ENCODE measurements around the gene CCDC8. TPM values are rescaled to one million over a fixed set of nuclear protein-coding genes. Genes with fewer than 3 reads are reported as not detected.

Gene CCDC8, protein sequence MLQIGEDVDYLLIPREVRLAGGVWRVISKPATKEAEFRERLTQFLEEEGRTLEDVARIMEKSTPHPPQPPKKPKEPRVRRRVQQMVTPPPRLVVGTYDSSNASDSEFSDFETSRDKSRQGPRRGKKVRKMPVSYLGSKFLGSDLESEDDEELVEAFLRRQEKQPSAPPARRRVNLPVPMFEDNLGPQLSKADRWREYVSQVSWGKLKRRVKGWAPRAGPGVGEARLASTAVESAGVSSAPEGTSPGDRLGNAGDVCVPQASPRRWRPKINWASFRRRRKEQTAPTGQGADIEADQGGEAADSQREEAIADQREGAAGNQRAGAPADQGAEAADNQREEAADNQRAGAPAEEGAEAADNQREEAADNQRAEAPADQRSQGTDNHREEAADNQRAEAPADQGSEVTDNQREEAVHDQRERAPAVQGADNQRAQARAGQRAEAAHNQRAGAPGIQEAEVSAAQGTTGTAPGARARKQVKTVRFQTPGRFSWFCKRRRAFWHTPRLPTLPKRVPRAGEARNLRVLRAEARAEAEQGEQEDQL
- total RNA-seq: 10 to 100 TPM; 11.8 to 15.5 TPM
- polyA plus RNA-seq (ENCODE audit: insufficient read length in 6 of 6): 10 to 100 TPM; 41.1 to 59.7 (median 51.6) TPM
- long read RNA-seq, donor 1, transcript CCDC8-201 (1 exons, 3,186 nt): major isoform, 109 of 109 reads
- long read RNA-seq, donor 1, partial matches to known transcripts: 0 of 109 reads
- long read RNA-seq, donor 1, other reads (novel, unspliced or antisense): 0 of 109 reads
- long read RNA-seq, donor 2, transcript CCDC8-201 (1 exons, 3,186 nt): major isoform, 115 of 115 reads
- long read RNA-seq, donor 2, partial matches to known transcripts: 0 of 115 reads
- long read RNA-seq, donor 2, other reads (novel, unspliced or antisense): 0 of 115 reads
- long read RNA-seq, donor 3, transcript CCDC8-201 (1 exons, 3,186 nt): major isoform, 62 of 62 reads
- long read RNA-seq, donor 3, partial matches to known transcripts: 0 of 62 reads
- long read RNA-seq, donor 3, other reads (novel, unspliced or antisense): 0 of 62 reads
- long read RNA-seq, donor 4, transcript CCDC8-201 (1 exons, 3,186 nt): major isoform, 10 of 10 reads
- long read RNA-seq, donor 4, partial matches to known transcripts: 0 of 10 reads
- long read RNA-seq, donor 4, other reads (novel, unspliced or antisense): 0 of 10 reads
- long read RNA-seq, donor 5, transcript CCDC8-201 (1 exons, 3,186 nt): major isoform, 86 of 86 reads
- long read RNA-seq, donor 5, partial matches to known transcripts: 0 of 86 reads
- long read RNA-seq, donor 5, other reads (novel, unspliced or antisense): 0 of 86 reads
- long read RNA-seq, donor 6, transcript CCDC8-201 (1 exons, 3,186 nt): major isoform, 67 of 67 reads
- long read RNA-seq, donor 6, partial matches to known transcripts: 0 of 67 reads
- long read RNA-seq, donor 6, other reads (novel, unspliced or antisense): 0 of 67 reads
- long read RNA-seq, donor 7, transcript CCDC8-201 (1 exons, 3,186 nt): major isoform, 29 of 29 reads
- long read RNA-seq, donor 7, partial matches to known transcripts: 0 of 29 reads
- long read RNA-seq, donor 7, other reads (novel, unspliced or antisense): 0 of 29 reads
- long read RNA-seq, donor 8, transcript CCDC8-201 (1 exons, 3,186 nt): major isoform, 62 of 63 reads
- long read RNA-seq, donor 8, partial matches to known transcripts: 0 of 63 reads
- long read RNA-seq, donor 8, other reads (novel, unspliced or antisense): 0 of 63 reads
- long read RNA-seq, donor 9, partial matches to known transcripts: 0 of 2 reads
- long read RNA-seq, donor 9, other reads (novel, unspliced or antisense): 0 of 2 reads
- long read RNA-seq, donor 10, partial matches to known transcripts: 0 of 1 reads
- long read RNA-seq, donor 10, other reads (novel, unspliced or antisense): 0 of 1 reads
- long read RNA-seq, donor 11: 0 reads
- long read RNA-seq, donor 12, transcript CCDC8-201 (1 exons, 3,186 nt): major isoform, 48 of 48 reads
- long read RNA-seq, donor 12, partial matches to known transcripts: 0 of 48 reads
- long read RNA-seq, donor 12, other reads (novel, unspliced or antisense): 0 of 48 reads

DNA sequence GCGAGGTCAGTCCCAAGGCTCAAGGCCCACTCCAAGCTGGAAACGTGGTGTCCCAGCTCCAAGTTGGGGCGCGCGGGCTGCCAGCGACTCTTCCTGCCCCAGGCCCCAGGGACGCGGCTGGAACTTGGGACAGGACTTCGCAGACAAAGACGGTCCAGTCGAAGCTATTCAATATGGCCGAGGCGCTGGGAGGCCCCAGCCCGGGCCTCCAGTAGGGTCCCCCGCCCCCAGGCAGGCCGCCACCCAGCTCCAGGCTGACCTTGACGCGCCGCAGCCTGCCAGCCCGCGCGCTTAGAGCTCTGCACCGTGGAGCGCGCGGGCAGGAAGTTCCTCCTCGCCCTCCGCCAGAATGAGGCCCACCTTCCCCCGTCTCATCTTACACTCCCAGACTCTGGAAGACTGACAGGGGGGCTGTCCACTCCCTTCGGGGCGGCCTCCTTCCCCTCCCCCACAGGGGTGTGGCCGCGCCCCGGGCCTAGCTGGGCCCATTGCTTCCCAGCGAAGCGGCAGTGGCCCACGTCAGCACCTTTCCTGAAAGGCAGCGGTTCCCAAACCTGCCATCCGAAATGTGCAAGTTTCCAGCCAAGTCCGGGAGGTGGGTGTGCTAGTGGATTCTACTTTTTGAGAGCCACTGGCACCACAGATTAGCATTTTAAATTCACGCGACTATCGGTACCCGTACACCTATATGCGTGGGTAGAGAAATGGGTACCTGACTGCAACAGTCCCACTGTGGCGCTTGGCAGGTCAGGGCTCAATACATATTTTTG lies at the start of gene CCDC8:
Gene CCDC8, minus strand, starts transcription at position 303 of the 770 bp plus-strand sequence. CDS start 754 bp downstream, outside the sequence.
- H3K27ac ChIP-seq: peak within 1 kb of the TSS in 1 of 2 donors; percentile 69
- no peaks in the 10 kb centered on the region for H3K9me3 ChIP-seq
- H3K4me1 ChIP-seq: peaks cover 0 to 16% of the 10 kb centered on the region in 2 donors
- H3K36me3 ChIP-seq: no peaks in the 10 kb centered on the region
- peak within 1 kb of the TSS; percentile 30 to 33 for H3K4me3 ChIP-seq
- intact Hi-C loops (cut with DNase I): no loop called here
- peaks cover 0 to 97% of the 10 kb centered on the region in 2 donors for H3K27me3 ChIP-seq
- no peak for TF ChIP-seq CTCF (IDR thresholded peaks at IDR 0.05)
- peak; percentile 83 to 99 (median 91) for DNase-seq
- peak; percentile 88 for ATAC-seq

DNA sequence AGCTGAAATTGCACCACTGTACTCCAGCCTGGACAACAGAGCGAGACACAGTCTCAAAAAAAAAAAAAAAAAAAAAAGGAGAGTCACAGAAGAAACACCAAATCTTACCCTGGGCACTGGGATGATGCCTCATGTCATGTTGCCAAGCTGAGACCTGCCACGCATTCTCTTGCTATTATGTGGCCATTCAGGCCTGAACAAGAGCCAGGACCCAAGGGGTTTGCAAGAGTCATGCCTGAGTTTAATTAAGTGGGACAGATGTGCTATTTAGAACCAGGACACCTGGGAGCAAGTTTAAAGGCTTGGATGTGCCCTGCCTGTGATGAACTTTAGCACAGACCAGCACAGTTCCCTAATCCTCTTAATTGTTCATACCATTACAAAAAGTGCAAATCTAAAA lies 48.2 kb upstream of the CCDC8 start:
- DNase-seq: no peak
- H3K36me3 ChIP-seq: no peaks in the 10 kb centered on the region
- H3K4me3 ChIP-seq: no peak overlapping the region
- H3K9me3 ChIP-seq: no peaks in the 10 kb centered on the region
- no peak for ATAC-seq
- H3K4me1 ChIP-seq: no peaks in the 10 kb centered on the region
- no peak overlapping the region for H3K27ac ChIP-seq
- intact Hi-C loops (cut with DNase I): no loop called here
- TF ChIP-seq CTCF (IDR thresholded peaks at IDR 0.05): no peak
- H3K27me3 ChIP-seq: peaks cover 0 to 24% of the 10 kb centered on the region in 2 donors

GRCh38 chr19:46460981-46461380 lies 47.6 kb upstream of the CCDC8 start:
- no peaks in the 10 kb centered on the region for H3K36me3 ChIP-seq

More at GRCh38 chr19:46460981-46461380, 47.6 kb upstream of the CCDC8 start:
- no peaks in the 10 kb centered on the region for H3K4me1 ChIP-seq
- ATAC-seq (no peak), DNase-seq (no peak)
- no peak for TF ChIP-seq CTCF (IDR thresholded peaks at IDR 0.05)
- no peak overlapping the region for H3K4me3 ChIP-seq
- H3K27ac ChIP-seq: no peak overlapping the region
- no peaks in the 10 kb centered on the region for H3K9me3 ChIP-seq
- intact Hi-C loops (cut with DNase I): no loop called here
- H3K27me3 ChIP-seq: peaks cover 0 to 28% of the 10 kb centered on the region in 2 donors

Data from left lung (tissue), 14 donors.